H4 (cell line): ENCODE measurements around the gene C7orf33. TPM values are rescaled to one million over a fixed set of nuclear protein-coding genes. Genes with fewer than 3 reads are reported as not detected.
"Not testable (repeated sequence)": the region's sequence is repeated elsewhere in the genome, so short reads cannot be mapped to it uniquely, and the experiment has no call there.

Source experiments
- DNase-seq: peaks from one replicate; pipeline ENCODE4 v3.0.0-alpha.2; 2015; ENCODE audit warnings: low spot score
- total RNA-seq: library from RNA; depleted of rRNA; stranded (reverse); fragments of >200 nt; shearing (Covaris generic); gene quantifications from 2 replicates; pipeline ENCODE4 v1.2.3, GENCODE V29; 2014; rRNA removed

Gene C7orf33
- not detected in 2 replicates for total RNA-seq

GRCh38 chr7:148590471-148590870, at the start of gene C7orf33:
Gene C7orf33, plus strand, starts transcription at chr7:148590766. Its CDS starts 160 bp downstream, at chr7:148590926.
- DNase-seq, result no peak

- DNase-seq, result no peak
These were observed 48.6 kb upstream of the C7orf33 start for GRCh38 chr7:148541891-148542504.

GRCh38 chr7:148543302-148543701, 47.3 kb upstream of the C7orf33 start:
- no peak for DNase-seq

GRCh38 chr7:148545172-148545571, 45.4 kb upstream of the C7orf33 start:
- no peak for DNase-seq

- no peak for DNase-seq
These were observed 44.6 kb upstream of the C7orf33 start for GRCh38 chr7:148545932-148546331.

- DNase-seq, result no peak
These were observed 43.7 kb upstream of the C7orf33 start for GRCh38 chr7:148546857-148547256.

GRCh38 chr7:148547951-148548350, 42.6 kb upstream of the C7orf33 start:
- no peak for DNase-seq

GRCh38 chr7:148553979-148554378, 36.6 kb upstream of the C7orf33 start:
- DNase-seq, result no peak

GRCh38 chr7:148556892-148557291, 33.7 kb upstream of the C7orf33 start:
- DNase-seq, result peak; percentile 29

- DNase-seq, result no peak
These were observed 31.7 kb upstream of the C7orf33 start for GRCh38 chr7:148558914-148559313.

- no peak for DNase-seq
These were observed 29.5 kb upstream of the C7orf33 start for GRCh38 chr7:148561099-148561498.

- DNase-seq, result no peak
These were observed 26.8 kb upstream of the C7orf33 start for GRCh38 chr7:148563583-148564274.

GRCh38 chr7:148564275-148564951, 26.2 kb upstream of the C7orf33 start:
- peak; percentile 25 for DNase-seq

GRCh38 chr7:148566736-148567135, 23.8 kb upstream of the C7orf33 start:
- no peak for DNase-seq

GRCh38 chr7:148567524-148567923, 23.0 kb upstream of the C7orf33 start:
- DNase-seq, result no peak

- DNase-seq, result no peak
These were observed 20.1 kb upstream of the C7orf33 start for GRCh38 chr7:148570510-148570909.

- not testable (repeated sequence) for DNase-seq
These were observed 19.6 kb upstream of the C7orf33 start for GRCh38 chr7:148570973-148571372.

- DNase-seq, result no peak
These were observed 19.2 kb upstream of the C7orf33 start for GRCh38 chr7:148571381-148571780.

GRCh38 chr7:148572067-148572522, 18.5 kb upstream of the C7orf33 start:
- no peak for DNase-seq

- DNase-seq, result not testable (repeated sequence)
These were observed 17.0 kb upstream of the C7orf33 start for GRCh38 chr7:148573581-148573980.

GRCh38 chr7:148575640-148576411, 14.7 kb upstream of the C7orf33 start:
- DNase-seq, result peak; percentile 43

- no peak for DNase-seq
These were observed 11.2 kb upstream of the C7orf33 start for GRCh38 chr7:148579366-148579765.
